Measurements from ENCODE around the gene EFCAB11.

The EFCAB11 gene

DNA sequence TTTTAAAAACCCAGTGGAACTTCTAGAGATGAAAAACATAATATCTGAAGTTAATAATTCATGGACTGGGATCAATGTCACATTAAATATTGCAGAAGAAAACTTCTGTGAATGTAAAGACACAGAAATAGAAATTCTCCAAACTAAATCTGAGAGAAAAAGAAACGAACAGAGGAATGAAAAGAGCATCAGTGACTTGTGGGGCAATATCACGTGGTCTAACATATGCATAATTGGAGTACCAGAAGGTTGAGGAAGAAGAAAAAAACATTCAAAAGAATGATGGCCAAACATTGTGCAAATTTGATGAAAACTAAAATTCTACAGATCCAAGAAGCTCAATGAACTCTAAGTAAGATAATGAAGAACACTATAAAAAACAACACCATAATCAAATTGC lies 130.8 kb downstream of the EFCAB11 start:
- DNase-seq (ENCODE audit: low read depth): no peak
- TF ChIP-seq, protein P1, sequence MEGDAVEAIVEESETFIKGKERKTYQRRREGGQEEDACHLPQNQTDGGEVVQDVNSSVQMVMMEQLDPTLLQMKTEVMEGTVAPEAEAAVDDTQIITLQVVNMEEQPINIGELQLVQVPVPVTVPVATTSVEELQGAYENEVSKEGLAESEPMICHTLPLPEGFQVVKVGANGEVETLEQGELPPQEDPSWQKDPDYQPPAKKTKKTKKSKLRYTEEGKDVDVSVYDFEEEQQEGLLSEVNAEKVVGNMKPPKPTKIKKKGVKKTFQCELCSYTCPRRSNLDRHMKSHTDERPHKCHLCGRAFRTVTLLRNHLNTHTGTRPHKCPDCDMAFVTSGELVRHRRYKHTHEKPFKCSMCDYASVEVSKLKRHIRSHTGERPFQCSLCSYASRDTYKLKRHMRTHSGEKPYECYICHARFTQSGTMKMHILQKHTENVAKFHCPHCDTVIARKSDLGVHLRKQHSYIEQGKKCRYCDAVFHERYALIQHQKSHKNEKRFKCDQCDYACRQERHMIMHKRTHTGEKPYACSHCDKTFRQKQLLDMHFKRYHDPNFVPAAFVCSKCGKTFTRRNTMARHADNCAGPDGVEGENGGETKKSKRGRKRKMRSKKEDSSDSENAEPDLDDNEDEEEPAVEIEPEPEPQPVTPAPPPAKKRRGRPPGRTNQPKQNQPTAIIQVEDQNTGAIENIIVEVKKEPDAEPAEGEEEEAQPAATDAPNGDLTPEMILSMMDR (IDR thresholded peaks at IDR 0.05; ENCODE audit: low read length, missing control alignments): no peak
- no peak overlapping the region for H3K4me3 ChIP-seq (replicated peaks; ENCODE audit: low read depth, low read length)

DNA sequence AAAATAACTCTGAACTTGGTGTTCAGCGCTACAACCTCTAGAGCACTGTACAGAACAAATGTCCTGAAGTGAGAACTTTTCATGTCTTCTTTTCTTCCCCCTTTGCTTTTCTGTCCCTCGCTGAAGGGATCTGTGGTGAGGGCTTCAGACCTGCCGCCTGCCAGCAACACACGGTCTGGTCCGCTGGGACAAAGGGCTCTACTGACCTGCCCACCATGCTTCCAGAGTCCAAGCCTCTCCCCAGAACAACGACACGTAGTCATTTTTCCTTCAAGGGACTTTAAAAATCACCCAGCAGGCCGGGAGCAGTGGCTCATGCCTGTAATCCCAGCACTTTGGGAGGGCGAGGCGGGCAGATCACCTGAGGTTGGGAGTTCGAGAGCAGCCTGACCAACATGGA lies 140.4 kb downstream of the EFCAB11 start:
- no peak overlapping the region for H3K4me3 ChIP-seq (replicated peaks; ENCODE audit: low read depth, low read length)
- DNase-seq (ENCODE audit: low read depth): no peak
- TF ChIP-seq, protein P1 (IDR thresholded peaks at IDR 0.05; ENCODE audit: low read length, missing control alignments): no peak

DNA sequence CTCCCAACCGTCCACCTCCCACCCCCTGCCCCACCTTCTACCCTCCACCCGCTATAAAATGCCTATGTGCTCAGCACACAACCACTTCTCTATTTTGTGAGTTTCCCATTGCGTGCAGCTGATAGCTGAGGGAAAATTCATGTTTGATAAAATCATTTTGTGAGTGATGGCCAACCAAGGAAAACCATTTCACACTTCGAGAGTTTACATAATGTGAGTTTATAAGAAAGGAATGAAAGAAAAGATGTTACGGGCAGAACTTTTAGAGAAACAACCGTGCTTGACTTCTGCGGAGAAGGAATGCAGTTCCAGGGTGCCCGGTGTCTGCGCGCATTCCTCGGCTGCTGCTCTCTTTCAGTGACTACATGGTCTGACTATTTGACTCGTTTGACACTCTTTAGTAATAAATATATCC lies 140.9 kb downstream of the EFCAB11 start:
- DNase-seq (ENCODE audit: low read depth): peak; percentile 78
- peak overlapping the region; percentile 31 for H3K4me3 ChIP-seq (replicated peaks; ENCODE audit: low read depth, low read length)
- TF ChIP-seq, protein P1 (IDR thresholded peaks at IDR 0.05; ENCODE audit: low read length, missing control alignments): no peak

DNA sequence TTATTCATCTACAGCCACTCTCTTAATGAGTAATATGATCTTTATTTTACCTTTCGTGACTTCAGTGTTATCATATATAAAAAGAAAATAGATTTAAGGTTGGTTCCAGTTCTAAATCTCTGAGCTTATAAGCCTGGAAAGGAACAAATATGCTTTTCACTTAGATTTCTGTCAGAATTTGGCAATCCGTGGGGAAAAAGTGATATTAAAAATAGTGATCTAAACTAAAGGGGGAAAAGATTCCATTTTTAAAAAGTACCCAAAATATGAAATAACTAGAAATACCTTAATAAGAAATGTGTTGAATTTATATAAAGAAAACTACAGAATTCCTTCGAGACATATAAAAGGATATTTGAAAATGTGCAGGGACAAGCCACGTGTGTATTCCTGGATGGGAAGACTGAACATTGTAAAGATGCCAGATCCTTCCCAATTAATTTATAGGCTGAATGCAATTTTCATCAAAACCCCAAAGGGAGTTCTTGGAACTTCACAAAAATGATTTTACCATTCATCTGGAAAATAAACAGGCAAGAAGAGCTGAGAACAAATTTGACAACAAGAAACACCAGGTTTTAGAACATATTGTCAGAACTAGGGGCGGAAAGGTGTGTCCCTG lies 142.5 kb downstream of the EFCAB11 start:
- H3K4me3 ChIP-seq (replicated peaks; ENCODE audit: low read depth, low read length): no peak overlapping the region
- no peak for DNase-seq (ENCODE audit: low read depth)
- TF ChIP-seq, protein P1 (IDR thresholded peaks at IDR 0.05; ENCODE audit: low read length, missing control alignments): no peak

DNA sequence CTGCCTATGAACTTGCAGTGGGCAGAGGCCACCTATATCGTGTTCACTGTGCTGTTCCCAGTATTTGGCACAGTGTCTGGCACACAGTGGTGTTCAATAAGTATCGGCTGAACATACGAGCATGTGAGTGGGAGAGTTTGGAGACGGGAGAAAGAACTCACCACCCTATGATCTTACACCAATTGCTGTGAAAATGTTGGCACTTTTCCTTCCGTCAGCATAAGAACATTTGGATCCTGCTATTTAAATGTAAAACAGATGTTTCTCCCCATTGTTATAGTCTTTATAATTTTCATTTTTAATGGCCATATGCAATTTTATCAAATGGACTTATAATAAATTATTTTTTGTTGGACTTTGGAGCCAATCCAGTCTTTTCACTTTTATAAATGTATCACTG lies 144.4 kb downstream of the EFCAB11 start:
- no peak for DNase-seq (ENCODE audit: low read depth)
- TF ChIP-seq, protein P1 (IDR thresholded peaks at IDR 0.05; ENCODE audit: low read length, missing control alignments): no peak
- H3K4me3 ChIP-seq (replicated peaks; ENCODE audit: low read depth, low read length): no peak overlapping the region

DNA sequence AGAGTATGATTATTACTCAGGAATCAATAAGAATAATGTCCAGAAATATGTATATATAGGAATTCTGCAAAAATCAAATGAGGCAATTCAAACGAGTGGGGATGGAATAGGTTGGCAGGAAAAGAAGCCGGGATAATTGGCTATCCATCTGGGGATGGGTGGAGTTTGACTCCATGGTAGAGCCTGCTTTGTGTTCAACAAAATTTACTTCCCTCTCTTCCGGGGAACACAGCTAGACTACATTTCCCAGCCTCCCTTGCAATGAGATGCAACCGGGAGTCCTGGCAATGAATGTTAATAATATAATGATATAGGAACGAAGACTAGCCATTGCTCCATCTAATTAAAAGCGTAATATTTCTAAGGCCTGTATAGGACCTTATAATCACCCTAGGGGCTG lies 146.6 kb downstream of the EFCAB11 start:
- no peak for DNase-seq (ENCODE audit: low read depth)
- no peak overlapping the region for H3K4me3 ChIP-seq (replicated peaks; ENCODE audit: low read depth, low read length)
- TF ChIP-seq, protein P1 (IDR thresholded peaks at IDR 0.05; ENCODE audit: low read length, missing control alignments): no peak

DNA sequence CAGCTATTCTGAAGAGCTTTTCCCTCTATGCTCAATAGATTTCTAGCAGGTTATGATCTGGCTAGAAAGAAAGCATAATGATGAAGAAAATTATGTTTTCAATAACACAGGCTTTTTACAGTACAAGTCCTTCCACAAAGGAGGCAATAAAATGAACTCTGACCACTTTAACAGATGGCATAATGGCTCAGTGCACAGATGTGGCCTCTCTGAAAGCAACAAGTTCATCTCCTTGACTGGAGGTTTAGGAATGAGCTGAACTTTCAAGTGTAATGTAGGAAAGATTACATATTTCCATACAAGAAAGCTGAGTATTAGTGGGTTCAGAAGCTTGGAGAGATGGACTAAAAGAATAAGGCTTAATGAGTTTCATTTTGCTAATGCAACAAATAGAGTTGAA lies 147.4 kb downstream of the EFCAB11 start:
- TF ChIP-seq, protein P1 (IDR thresholded peaks at IDR 0.05; ENCODE audit: low read length, missing control alignments): no peak
- H3K4me3 ChIP-seq (replicated peaks; ENCODE audit: low read depth, low read length): no peak overlapping the region
- DNase-seq (ENCODE audit: low read depth): no peak

All from fibroblast of pulmonary artery (primary cell).